NCI-H1930 (cell line): Measurements from ENCODE around the gene MPPED2.

Source experiments
- DNase-seq, 2 experiments: peaks; one replicate each; lab custom pipeline; 2025; lab: John Stamatoyannopoulos, UW

Gene MPPED2

GRCh38 chr11:30533445-30533947, 52.7 kb downstream of the MPPED2 start:
- DNase-seq = no peak

- no peak for DNase-seq
Measured at GRCh38 chr11:30527566-30527965, 58.6 kb downstream of the MPPED2 start.

GRCh38 chr11:30526558-30526957, 59.6 kb downstream of the MPPED2 start:
- no peak for DNase-seq

GRCh38 chr11:30522536-30523243, 63.5 kb downstream of the MPPED2 start:
- DNase-seq = no peak

- no peak for DNase-seq
Measured at GRCh38 chr11:30521297-30522071, 64.7 kb downstream of the MPPED2 start.

GRCh38 chr11:30513087-30513486, 73.1 kb downstream of the MPPED2 start:
- DNase-seq = no peak

- no peak for DNase-seq
Measured at GRCh38 chr11:30511408-30511807, 74.7 kb downstream of the MPPED2 start.

- no peak for DNase-seq
Measured at GRCh38 chr11:30510750-30511149, 75.4 kb downstream of the MPPED2 start.

GRCh38 chr11:30509364-30509763, 76.8 kb downstream of the MPPED2 start:
- no peak for DNase-seq

- no peak for DNase-seq
Measured at GRCh38 chr11:30508594-30508993, 77.6 kb downstream of the MPPED2 start.

GRCh38 chr11:30505603-30506002, 80.5 kb downstream of the MPPED2 start:
- no peak for DNase-seq

GRCh38 chr11:30504468-30504867, 81.7 kb downstream of the MPPED2 start:
- DNase-seq = no peak

GRCh38 chr11:30503156-30503555, 83.0 kb downstream of the MPPED2 start:
- DNase-seq = no peak

GRCh38 chr11:30502305-30502704, 83.8 kb downstream of the MPPED2 start:
- no peak for DNase-seq

GRCh38 chr11:30501744-30502143, 84.4 kb downstream of the MPPED2 start:
- DNase-seq = no peak

GRCh38 chr11:30499940-30500339, 86.2 kb downstream of the MPPED2 start:
- no peak for DNase-seq

GRCh38 chr11:30497600-30497999, 88.6 kb downstream of the MPPED2 start:
- no peak for DNase-seq

GRCh38 chr11:30496935-30497334, 89.2 kb downstream of the MPPED2 start:
- DNase-seq = no peak

- DNase-seq = no peak
Measured at GRCh38 chr11:30495437-30495836, 90.7 kb downstream of the MPPED2 start.

GRCh38 chr11:30489511-30489910, 96.6 kb downstream of the MPPED2 start:
- no peak for DNase-seq

- DNase-seq = no peak
Measured at GRCh38 chr11:30489076-30489475, 97.1 kb downstream of the MPPED2 start.

- peak in 1 of 2 experiments; percentile 25 for DNase-seq
Measured at GRCh38 chr11:30488304-30488998, 97.7 kb downstream of the MPPED2 start.
